ENCODE results near the gene CNGA3.
"Not testable (repeated sequence)": the region's sequence is repeated elsewhere in the genome, so short reads cannot be mapped to it uniquely, and the experiment has no call there.

DNA sequence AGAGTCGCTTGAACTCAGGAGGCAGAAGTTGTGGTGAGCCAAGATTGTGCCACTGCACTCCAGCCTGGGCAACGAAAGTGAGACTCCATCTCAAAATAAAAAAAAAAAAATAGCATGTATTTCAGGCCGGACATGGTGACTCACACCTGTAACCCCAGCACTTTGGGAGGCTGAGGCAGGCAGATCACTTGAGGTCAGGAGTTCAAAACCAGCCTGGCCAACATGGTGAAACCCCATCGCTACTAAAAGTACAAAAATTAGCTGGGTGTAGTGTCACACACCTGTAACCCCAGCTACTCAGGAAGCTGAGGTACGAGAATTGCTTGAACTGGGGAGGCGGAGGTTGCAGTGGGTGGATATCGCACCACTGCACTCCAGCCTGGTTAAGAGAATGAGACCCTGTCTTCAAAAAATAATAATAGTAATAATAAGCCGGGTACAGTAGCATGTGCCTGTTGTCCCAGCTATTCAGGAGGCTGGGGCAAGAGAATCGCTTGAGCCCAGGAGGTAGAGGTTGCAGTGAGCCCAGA lies 69.5 kb downstream of the CNGA3 start:
- TF ChIP-seq, protein P1, sequence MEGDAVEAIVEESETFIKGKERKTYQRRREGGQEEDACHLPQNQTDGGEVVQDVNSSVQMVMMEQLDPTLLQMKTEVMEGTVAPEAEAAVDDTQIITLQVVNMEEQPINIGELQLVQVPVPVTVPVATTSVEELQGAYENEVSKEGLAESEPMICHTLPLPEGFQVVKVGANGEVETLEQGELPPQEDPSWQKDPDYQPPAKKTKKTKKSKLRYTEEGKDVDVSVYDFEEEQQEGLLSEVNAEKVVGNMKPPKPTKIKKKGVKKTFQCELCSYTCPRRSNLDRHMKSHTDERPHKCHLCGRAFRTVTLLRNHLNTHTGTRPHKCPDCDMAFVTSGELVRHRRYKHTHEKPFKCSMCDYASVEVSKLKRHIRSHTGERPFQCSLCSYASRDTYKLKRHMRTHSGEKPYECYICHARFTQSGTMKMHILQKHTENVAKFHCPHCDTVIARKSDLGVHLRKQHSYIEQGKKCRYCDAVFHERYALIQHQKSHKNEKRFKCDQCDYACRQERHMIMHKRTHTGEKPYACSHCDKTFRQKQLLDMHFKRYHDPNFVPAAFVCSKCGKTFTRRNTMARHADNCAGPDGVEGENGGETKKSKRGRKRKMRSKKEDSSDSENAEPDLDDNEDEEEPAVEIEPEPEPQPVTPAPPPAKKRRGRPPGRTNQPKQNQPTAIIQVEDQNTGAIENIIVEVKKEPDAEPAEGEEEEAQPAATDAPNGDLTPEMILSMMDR (IDR thresholded peaks at IDR 0.05), result not testable (repeated sequence)
- TF ChIP-seq POLR2AphosphoS5 (IDR thresholded peaks at IDR 0.05), result not testable (repeated sequence)

All from prostate gland (tissue), 2 donors.